HFF-Myc (cell line): ENCODE results near the gene AGBL1.
A peak's percentile ranks its signal among the peaks of the same experiment; 100 is the strongest.

ENCODE experiments used
- DNase-seq: peaks from one replicate; pipeline ENCODE4 v3.0.0-alpha.2; 2011; ENCODE audit warnings: low read depth; ENCODE audit errors: extremely low read depth
- H3K4me3 ChIP-seq: replicated peaks from 2 replicates; pipeline ENCODE4 v1.5.1; 2011; ENCODE audit warnings: low read depth, mild to moderate bottlenecking, control low read depth, low read length
- TF ChIP-seq, protein P1 (sequence below): IDR thresholded peaks from 2 replicates; pipeline ENCODE4 v1.5.1; 2012; ENCODE audit warnings: mild to moderate bottlenecking, low read depth, low read length, control low read depth; ENCODE audit errors: missing control alignments

AGBL1 gene

GRCh38 chr15:86136861-86137260 lies 57.2 kb downstream of the AGBL1 start:
- TF ChIP-seq, protein P1, sequence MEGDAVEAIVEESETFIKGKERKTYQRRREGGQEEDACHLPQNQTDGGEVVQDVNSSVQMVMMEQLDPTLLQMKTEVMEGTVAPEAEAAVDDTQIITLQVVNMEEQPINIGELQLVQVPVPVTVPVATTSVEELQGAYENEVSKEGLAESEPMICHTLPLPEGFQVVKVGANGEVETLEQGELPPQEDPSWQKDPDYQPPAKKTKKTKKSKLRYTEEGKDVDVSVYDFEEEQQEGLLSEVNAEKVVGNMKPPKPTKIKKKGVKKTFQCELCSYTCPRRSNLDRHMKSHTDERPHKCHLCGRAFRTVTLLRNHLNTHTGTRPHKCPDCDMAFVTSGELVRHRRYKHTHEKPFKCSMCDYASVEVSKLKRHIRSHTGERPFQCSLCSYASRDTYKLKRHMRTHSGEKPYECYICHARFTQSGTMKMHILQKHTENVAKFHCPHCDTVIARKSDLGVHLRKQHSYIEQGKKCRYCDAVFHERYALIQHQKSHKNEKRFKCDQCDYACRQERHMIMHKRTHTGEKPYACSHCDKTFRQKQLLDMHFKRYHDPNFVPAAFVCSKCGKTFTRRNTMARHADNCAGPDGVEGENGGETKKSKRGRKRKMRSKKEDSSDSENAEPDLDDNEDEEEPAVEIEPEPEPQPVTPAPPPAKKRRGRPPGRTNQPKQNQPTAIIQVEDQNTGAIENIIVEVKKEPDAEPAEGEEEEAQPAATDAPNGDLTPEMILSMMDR: no peak
- no peak overlapping the region for H3K4me3 ChIP-seq
- no peak for DNase-seq

GRCh38 chr15:86138798-86139197 lies 59.1 kb downstream of the AGBL1 start:
- H3K4me3 ChIP-seq: no peak overlapping the region
- TF ChIP-seq, protein P1: no peak
- DNase-seq: no peak

- DNase-seq: no peak
- no peak overlapping the region for H3K4me3 ChIP-seq
- TF ChIP-seq, protein P1: peak; percentile 26
Measured at GRCh38 chr15:86139828-86140227, 60.2 kb downstream of the AGBL1 start.

GRCh38 chr15:86154705-86155104 lies 75.0 kb downstream of the AGBL1 start:
- H3K4me3 ChIP-seq: no peak overlapping the region
- no peak for DNase-seq
- TF ChIP-seq, protein P1: no peak

DNA sequence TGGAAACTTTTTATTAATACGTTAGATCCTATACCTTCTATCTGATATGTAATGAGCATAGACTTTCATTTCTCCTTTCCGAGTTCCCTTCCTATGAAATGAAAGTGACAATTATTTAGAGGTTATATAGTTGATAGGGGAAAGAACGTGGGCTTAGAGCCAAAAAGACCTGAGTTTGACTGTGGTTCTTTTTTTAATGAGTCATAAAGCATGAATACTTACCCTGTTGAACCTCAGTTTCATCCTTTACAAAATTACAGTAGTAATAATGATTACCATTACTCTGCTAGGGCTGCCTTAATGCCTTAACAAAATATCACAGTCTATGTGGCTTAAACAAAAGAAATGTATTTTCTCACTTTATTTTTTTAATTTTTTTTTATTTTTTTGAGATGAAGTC lies 75.9 kb downstream of the AGBL1 start:
- TF ChIP-seq, protein P1: no peak
- DNase-seq: no peak
- H3K4me3 ChIP-seq: no peak overlapping the region

- no peak for DNase-seq
- H3K4me3 ChIP-seq: no peak overlapping the region
Measured at GRCh38 chr15:86157606-86158293, 78.1 kb downstream of the AGBL1 start.

More at GRCh38 chr15:86157606-86158293, 78.1 kb downstream of the AGBL1 start:
- TF ChIP-seq, protein P1: no peak
